BLaER1 treated with 17β-estradiol and CSF1 and Interleukin-3, amounts not matched to agents 10 nM and 100 nM (cell line): ENCODE data around the gene XRCC4.
"Not testable (repeated sequence)": the region's sequence is repeated elsewhere in the genome, so short reads cannot be mapped to it uniquely, and the experiment has no call there.

Source experiments
- H3K27ac ChIP-seq, 11 experiments: shearing (Covaris generic); formaldehyde crosslinking; 2 replicates each; pipeline ENCODE4 v1.8.1; 2022
- H3K27me3 ChIP-seq, 11 experiments: shearing (Covaris generic); formaldehyde crosslinking; 2 replicates each; pipeline ENCODE4 v1.8.1; 2022
- H3K36me3 ChIP-seq, 11 experiments: shearing (Covaris generic); formaldehyde crosslinking; 2 replicates each; pipeline ENCODE4 v1.8.1; 2022
- H3K4me1 ChIP-seq, 10 experiments: shearing (Covaris generic); formaldehyde crosslinking; 2 replicates each; pipeline ENCODE4 v1.8.1; 2022
- H3K4me2 ChIP-seq, 11 experiments: shearing (Covaris generic); formaldehyde crosslinking; 2 replicates each; pipeline ENCODE4 v1.8.1; 2022
- H3K4me3 ChIP-seq, 10 experiments: shearing (Covaris generic); formaldehyde crosslinking; 2 replicates each; pipeline ENCODE4 v1.8.1; 2022
- H3K9ac ChIP-seq, 11 experiments: shearing (Covaris generic); formaldehyde crosslinking; 2 replicates each; pipeline ENCODE4 v1.8.1; 2022
- H3K9me3 ChIP-seq, 11 experiments: shearing (Covaris generic); formaldehyde crosslinking; replicated peaks in 1 of 11; 2 replicates each; pipeline ENCODE4 v1.8.1; 2022
- H4K20me1 ChIP-seq, 11 experiments: shearing (Covaris generic); formaldehyde crosslinking; 2 replicates each; pipeline ENCODE4 v1.8.1; 2022
- Cebpa-rat ChIP-seq, 11 experiments: shearing (Covaris generic); IDR thresholded peaks; 2 replicates each; pipeline ENCODE4 v1.8.1; 2022

The XRCC4 gene

GRCh38 chr5:83354958-83355357, 277.6 kb downstream of the XRCC4 start:
- Histone ChIP-seq H3K4me1 (peaks cover 0 to 6% (median 0%) of the 10 kb centered on the region in 10 experiments; a peak in 3 of 20 replicates), H3K4me3 (no peak overlapping the region), H3K27ac (no peak overlapping the region), H4K20me1 (no peaks in the 10 kb centered on the region), H3K9ac (no peak overlapping the region), H3K36me3 (peaks cover 0 to 44% (median under 1%) of the 10 kb centered on the region in 11 experiments; a peak in 6 of 22 replicates), H3K4me2 (no peak overlapping the region), H3K27me3 (no peaks in the 10 kb centered on the region), H3K9me3 (peaks cover 10 to 72% (median 13%) of the 10 kb centered on the region in 11 experiments)
- no peak for TF ChIP-seq Cebpa-rat (IDR thresholded peaks at IDR 0.05)

- H3K27ac ChIP-seq, result not testable (repeated sequence)
Observed at GRCh38 chr5:83355482-83356014, 278.2 kb downstream of the XRCC4 start.

GRCh38 chr5:83357621-83358231, 280.4 kb downstream of the XRCC4 start:
- Histone ChIP-seq H3K9me3 (peaks cover 0 to 68% (median 5%) of the 10 kb centered on the region in 11 experiments; a peak in 12 of 22 replicates), H3K4me1 (peaks cover 0 to 16% (median 0%) of the 10 kb centered on the region in 10 experiments; a peak in 7 of 20 replicates), H3K9ac (no peak overlapping the region), H3K4me2 (peak overlapping the region in 2 of 11 experiments; percentile 20 to 36; a peak in 1 of 22 replicates), H3K27ac (no peak overlapping the region), H3K27me3 (no peaks in the 10 kb centered on the region), H4K20me1 (no peaks in the 10 kb centered on the region), H3K36me3 (peaks cover 0 to 29% (median 0%) of the 10 kb centered on the region in 11 experiments; a peak in 3 of 22 replicates), H3K4me3 (no peak overlapping the region)
- no peak for TF ChIP-seq Cebpa-rat (IDR thresholded peaks at IDR 0.05)

More at GRCh38 chr5:83355482-83356014, 278.2 kb downstream of the XRCC4 start:
- H3K9ac ChIP-seq, H3K4me1 ChIP-seq, H3K4me2 ChIP-seq, H3K27me3 ChIP-seq, H3K4me3 ChIP-seq, H4K20me1 ChIP-seq: not testable (repeated sequence)
- Histone ChIP-seq H3K9me3 (peaks cover 6 to 72% (median 10%) of the 10 kb centered on the region in 11 experiments; a peak in 21 of 22 replicates), H3K36me3 (peaks cover 0 to 44% (median 0%) of the 10 kb centered on the region in 11 experiments; a peak in 3 of 22 replicates)

GRCh38 chr5:83360573-83360972, 283.2 kb downstream of the XRCC4 start:
- Histone ChIP-seq H3K9me3 (peaks cover 0 to 56% (median 5%) of the 10 kb centered on the region in 11 experiments; a peak in 12 of 22 replicates), H3K27ac (no peak overlapping the region), H3K4me2 (no peak overlapping the region), H3K4me1 (peaks cover 0 to 44% (median 9%) of the 10 kb centered on the region in 10 experiments; a peak in 10 of 20 replicates), H3K4me3 (no peak overlapping the region), H3K9ac (no peak overlapping the region), H4K20me1 (no peaks in the 10 kb centered on the region), H3K27me3 (no peaks in the 10 kb centered on the region), H3K36me3 (peaks cover 0 to 9% (median 0%) of the 10 kb centered on the region in 11 experiments; a peak in 1 of 22 replicates)
- no peak for TF ChIP-seq Cebpa-rat (IDR thresholded peaks at IDR 0.05)

- no peaks in the 10 kb centered on the region for H4K20me1 ChIP-seq
- no peak overlapping the region for H3K9ac ChIP-seq
- H3K4me3 ChIP-seq, result no peak overlapping the region
- peak overlapping the region in 4 of 11 experiments; percentile 59 to 77 (median 74); a peak in 6 of 22 replicates for H3K4me2 ChIP-seq
- no peaks in the 10 kb centered on the region for H3K27me3 ChIP-seq
- no peak for TF ChIP-seq Cebpa-rat (IDR thresholded peaks at IDR 0.05)
- peaks cover 0 to 63% (median 9%) of the 10 kb centered on the region in 10 experiments; a peak in 10 of 20 replicates for H3K4me1 ChIP-seq
- peak overlapping the region in 4 of 11 experiments; percentile 34 to 96 (median 89); a peak in 6 of 22 replicates for H3K27ac ChIP-seq
- H3K36me3 ChIP-seq, result peaks cover 0 to 8% (median 0%) of the 10 kb centered on the region in 11 experiments; a peak in 1 of 22 replicates
- H3K9me3 ChIP-seq, result peaks cover 0 to 57% (median 5%) of the 10 kb centered on the region in 11 experiments; a peak in 12 of 22 replicates
Observed at GRCh38 chr5:83362526-83362925, 285.2 kb downstream of the XRCC4 start.

- no peaks in the 10 kb centered on the region for H3K27me3 ChIP-seq
- H3K27ac ChIP-seq, result peak overlapping the region in 5 of 11 experiments; percentile 34 to 96 (median 86); a peak in 9 of 22 replicates
- H4K20me1 ChIP-seq, result no peaks in the 10 kb centered on the region
- no peak overlapping the region for H3K4me3 ChIP-seq
- TF ChIP-seq Cebpa-rat (IDR thresholded peaks at IDR 0.05), result no peak
- H3K36me3 ChIP-seq, result peaks cover 0 to 8% (median 0%) of the 10 kb centered on the region in 11 experiments; a peak in 1 of 22 replicates
- peak overlapping the region in 3 of 11 experiments; percentile 6 to 36 (median 26); a peak in 3 of 22 replicates for H3K9ac ChIP-seq
- H3K4me1 ChIP-seq, result peaks cover 0 to 68% (median 10%) of the 10 kb centered on the region in 10 experiments; a peak in 10 of 20 replicates
- peaks cover 0 to 51% (median 5%) of the 10 kb centered on the region in 11 experiments; a peak in 12 of 22 replicates for H3K9me3 ChIP-seq
- H3K4me2 ChIP-seq, result peak overlapping the region in 5 of 11 experiments; percentile 42 to 77 (median 72); a peak in 10 of 22 replicates
Observed at GRCh38 chr5:83363111-83363885, 286.0 kb downstream of the XRCC4 start.

GRCh38 chr5:83363886-83364275, 286.5 kb downstream of the XRCC4 start:
- H3K27me3 ChIP-seq, result no peaks in the 10 kb centered on the region
- no peak for TF ChIP-seq Cebpa-rat (IDR thresholded peaks at IDR 0.05)

More at GRCh38 chr5:83363886-83364275, 286.5 kb downstream of the XRCC4 start:
- Histone ChIP-seq H3K9ac (peak overlapping the region in 4 of 11 experiments; percentile 6 to 36 (median 19); a peak in 5 of 22 replicates), H4K20me1 (no peaks in the 10 kb centered on the region), H3K4me1 (peaks cover 0 to 72% (median 13%) of the 10 kb centered on the region in 10 experiments; a peak in 10 of 20 replicates), H3K4me2 (peak overlapping the region in 5 of 11 experiments; percentile 42 to 77 (median 72); a peak in 10 of 22 replicates), H3K27ac (peak overlapping the region in 5 of 11 experiments; percentile 26 to 96 (median 86); a peak in 8 of 22 replicates), H3K36me3 (peaks cover 0 to 8% (median 0%) of the 10 kb centered on the region in 11 experiments; a peak in 1 of 22 replicates), H3K4me3 (no peak overlapping the region), H3K9me3 (peaks cover 0 to 45% (median 5%) of the 10 kb centered on the region in 11 experiments; a peak in 12 of 22 replicates)
